Cardiac septum (tissue), 1 donor: ENCODE measurements around the gene PGGHG. TPM values are rescaled to one million over a fixed set of nuclear protein-coding genes. Genes with fewer than 3 reads are reported as not detected.
"Not testable (repeated sequence)": the region's sequence is repeated elsewhere in the genome, so short reads cannot be mapped to it uniquely, and the experiment has no call there.

Source experiments
- DNase-seq: peaks from one replicate; pipeline ENCODE4 v3.0.0-alpha.2; 2020; ENCODE audit warnings: low spot score
- intact Hi-C: fragments of 100-400 bp; cut with DNase I; formaldehyde crosslinking; loops from one replicate; pipeline ENCODE4 v1.14.0; 2022
- total RNA-seq: library from RNA; stranded (reverse); fragmentation: NEBNext Ultra II Directional; extraction: Animal tissue kit (Norgen Biotek cat#: 25700); gene quantifications from one replicate; pipeline ENCODE4 v1.2.1, GENCODE V29; 2021
- donor health status: DM: no; HTN: no; CAD: no.

The PGGHG gene
- total RNA-seq, 1 donor from 2014 or later = 11.0 TPM

DNA sequence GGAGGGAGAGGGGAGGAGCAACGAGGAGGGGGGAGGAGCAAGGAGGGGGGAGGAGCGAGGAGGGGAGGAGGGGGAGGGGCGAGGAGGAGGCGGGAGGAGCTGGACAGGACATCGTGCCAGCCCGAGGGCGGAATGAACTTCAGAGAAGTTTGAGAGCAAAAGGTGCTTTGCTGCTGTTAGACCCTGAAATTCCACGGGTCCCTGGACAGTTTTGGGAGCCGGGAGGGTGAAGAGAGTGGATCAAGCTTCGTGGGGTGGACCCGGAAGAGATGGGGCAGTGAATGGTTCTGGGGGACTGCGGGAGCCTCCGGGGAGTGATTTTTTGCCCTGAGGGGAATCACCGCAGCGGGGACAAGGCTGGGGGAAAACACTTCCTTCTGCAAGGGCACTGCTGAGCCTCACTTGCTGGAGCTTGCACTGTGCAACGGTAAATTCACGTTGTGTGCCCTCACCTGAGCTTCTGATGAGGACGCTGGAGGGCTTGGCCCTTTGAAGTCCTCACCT is 21.4 kb upstream of the PGGHG start:
- intact Hi-C loops = no loop called here
- no peak for DNase-seq

DNA sequence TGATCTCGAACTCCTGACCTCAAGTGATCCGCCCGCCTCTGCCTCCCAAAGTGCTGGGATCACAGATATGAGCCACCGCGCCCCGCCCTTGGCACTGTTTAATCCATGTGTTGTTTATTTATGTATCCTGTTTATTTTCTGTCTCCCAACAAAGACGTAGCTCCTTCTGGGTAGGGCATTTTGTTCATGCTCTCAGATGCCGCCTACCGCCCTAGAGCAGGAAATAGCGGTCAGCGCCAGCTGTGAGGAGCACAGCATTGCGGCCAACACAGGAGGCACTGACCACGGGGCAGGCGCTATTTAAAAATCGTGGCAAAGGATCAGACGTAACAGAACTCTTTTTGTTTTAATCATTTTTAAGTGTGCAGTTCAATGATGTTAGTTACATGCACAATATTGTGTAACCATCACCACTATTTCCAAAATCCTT is 20.2 kb upstream of the PGGHG start:
- intact Hi-C loops, DNase-seq: not testable (repeated sequence)

DNA sequence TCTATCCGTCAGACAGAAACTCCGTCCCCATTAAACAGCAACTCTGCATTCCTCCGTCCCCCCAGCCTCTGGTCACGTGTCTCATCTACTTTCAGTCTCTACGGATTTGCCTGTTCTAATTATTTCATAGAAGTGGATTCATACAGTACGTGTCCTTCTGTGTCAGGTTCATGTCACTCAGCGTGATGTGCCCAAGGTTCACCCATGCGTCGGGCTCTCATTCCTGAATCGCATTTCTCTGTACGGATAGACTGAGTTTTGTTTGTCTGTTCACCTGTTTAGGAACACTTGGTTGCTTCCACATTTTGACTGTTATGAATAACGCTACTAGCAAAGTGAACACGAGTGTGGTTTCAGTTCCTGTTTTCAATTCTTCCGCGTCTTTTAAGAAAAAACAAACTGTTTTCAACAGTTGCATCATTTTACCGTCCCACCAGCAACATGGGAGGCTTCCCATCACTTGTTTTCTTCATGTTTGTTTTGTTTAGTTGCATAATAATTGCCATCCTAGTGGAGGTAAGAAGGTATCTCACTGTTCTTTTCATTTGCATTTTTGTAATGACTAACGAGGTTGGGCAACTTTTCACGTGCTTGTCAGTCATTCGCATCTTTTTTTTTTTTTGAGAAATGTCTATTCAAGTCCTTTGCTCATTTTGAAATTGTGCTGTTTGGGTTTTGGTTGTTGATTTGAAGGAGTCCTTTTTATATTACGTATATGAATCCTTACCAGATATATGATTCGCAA is 19.6 kb upstream of the PGGHG start:
- intact Hi-C loops = no loop called here
- no peak for DNase-seq

DNA sequence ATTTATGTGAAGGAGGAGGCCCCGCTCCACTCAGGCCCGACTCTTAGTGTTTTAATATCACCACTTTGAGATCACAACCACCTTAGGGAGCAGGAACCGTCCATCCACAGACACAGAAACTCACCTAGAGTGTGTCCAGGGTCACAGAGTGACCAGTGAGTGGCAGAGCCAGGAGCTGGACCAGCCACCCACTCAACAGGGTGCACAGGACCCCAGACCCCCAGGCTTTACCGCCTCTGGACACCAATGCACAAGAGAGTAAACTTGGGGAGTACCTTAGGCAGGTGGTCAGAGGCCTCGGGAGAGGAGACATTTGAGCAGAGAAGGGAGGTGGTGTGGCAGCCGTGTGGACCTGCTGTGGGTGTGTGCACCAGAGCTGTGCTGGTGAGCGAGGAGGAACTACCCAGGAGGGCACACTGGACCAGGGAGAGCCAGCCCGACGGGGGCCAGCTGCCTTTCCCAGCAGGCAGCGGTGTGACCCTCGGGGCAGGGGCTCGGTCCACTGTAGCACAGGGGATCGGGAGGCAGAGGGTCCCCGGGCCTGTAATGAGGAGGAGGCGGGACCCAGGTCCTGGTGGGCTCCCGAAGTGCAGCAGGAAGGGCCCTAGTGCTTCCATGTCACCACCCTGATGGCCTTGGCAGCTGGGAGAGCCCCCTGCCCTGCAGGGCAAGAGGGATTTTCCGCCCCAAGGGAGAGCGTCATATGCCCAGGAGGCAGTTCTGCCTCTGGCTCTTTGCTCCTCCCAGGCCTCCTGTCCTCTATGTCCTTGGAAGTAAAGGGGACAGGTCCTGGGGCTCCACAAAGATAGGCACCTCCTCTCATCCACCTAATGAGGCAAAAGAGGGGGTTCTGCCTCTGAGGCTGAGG is 18.2 kb upstream of the PGGHG start:
- DNase-seq = no peak
- intact Hi-C loops = no loop called here

GRCh38 chr11:271319-271715 is 17.6 kb upstream of the PGGHG start:
- no peak for DNase-seq
- intact Hi-C loops = no loop called here

DNA sequence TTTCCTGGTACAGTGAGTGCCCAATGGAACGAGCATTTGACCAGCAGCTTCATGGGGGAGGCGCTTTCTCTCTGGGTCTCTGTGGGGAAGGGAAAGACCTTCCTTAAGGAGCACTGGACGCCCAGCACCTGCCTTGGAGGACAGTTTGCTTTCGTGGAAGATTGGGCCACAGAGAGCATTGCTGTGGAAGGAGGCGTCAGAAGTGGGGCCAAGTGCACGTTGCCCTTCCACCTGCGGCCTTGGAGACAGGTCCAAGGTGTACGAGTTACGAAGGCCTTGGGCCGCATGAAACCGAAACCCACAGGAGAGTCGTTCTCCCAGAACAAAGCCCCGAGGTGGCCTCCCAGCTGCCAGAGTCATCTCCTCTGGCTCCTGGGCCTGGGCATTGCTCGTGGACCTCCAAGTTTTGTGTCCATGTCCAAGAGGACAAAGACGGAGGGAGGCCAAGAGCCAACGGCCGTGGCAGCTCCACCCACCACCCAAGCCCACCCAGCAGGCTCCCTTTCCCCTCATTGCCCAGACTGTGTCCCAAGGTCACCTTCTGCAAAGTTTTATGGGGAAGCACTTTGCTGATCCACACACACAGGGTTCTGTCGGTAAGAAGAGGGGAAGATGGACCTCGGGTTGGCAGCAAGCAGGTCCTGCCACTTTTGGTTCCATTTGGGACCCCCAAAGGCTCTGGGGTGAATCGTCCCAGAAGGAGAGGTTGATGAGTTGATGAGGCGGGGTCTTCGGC is 16.6 kb upstream of the PGGHG start:
- DNase-seq = no peak
- intact Hi-C loops = no loop called here

- DNase-seq = no peak
- intact Hi-C loops = no loop called here
Measured at GRCh38 chr11:272931-273198, 16.1 kb upstream of the PGGHG start.

- intact Hi-C loops = no loop called here
Measured at GRCh38 chr11:276219-276618, 12.7 kb upstream of the PGGHG start.

DNA sequence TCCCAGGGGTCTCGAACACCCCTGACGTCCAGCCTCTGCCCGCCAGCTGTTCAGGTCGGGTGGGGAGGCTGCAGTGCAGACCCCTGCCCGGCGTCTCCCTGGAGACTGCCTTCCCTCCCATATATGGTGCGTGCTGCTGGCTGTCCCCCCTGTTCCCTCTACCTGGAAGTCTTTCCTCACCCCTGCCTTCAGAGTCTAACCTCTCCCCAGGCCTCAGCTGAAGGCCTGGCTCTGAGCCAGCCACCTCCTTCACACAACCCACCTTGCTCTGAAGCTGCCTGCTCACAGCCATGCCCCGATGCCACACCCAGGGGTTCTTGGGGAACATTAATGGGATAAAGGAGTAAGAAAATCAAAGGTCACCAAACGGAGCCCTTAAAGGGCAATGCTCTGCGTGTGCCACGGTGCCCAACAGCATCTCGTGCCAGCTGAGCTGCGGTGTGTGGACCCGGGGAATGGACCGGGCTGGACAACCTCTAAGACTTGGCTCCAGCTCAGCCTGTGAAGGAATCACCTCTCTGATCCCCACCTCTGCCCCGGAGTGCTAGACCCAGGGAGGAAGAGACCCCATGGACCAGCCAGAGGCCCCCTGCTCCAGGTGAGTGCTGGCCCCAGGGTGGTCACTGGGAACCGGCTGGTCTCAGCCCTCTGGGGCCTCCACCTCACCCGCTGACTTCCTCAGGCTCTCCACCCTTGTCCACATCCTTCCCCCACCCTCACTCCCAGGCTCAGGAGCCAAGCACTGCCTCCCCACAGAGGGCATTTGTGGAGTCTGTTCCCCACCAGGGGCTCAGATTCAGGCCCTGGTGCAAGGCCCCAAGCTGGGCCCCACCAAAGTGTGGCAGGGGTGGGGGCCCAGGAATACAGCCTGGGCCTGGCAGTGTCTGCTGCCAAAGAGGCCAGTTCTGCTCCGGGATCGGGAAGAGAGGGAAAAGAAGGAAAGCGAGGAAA is 10.7 kb upstream of the PGGHG start, which contains the start of gene NLRP6:
Gene NLRP6 (plus strand): TSS at position 407 of the 951 bp plus-strand sequence. CDS start 163 bp downstream, at position 570.
- intact Hi-C loops = no loop called here
- no peak for DNase-seq

More at GRCh38 chr11:276219-276618, 12.7 kb upstream of the PGGHG start:
- no peak for DNase-seq

DNA sequence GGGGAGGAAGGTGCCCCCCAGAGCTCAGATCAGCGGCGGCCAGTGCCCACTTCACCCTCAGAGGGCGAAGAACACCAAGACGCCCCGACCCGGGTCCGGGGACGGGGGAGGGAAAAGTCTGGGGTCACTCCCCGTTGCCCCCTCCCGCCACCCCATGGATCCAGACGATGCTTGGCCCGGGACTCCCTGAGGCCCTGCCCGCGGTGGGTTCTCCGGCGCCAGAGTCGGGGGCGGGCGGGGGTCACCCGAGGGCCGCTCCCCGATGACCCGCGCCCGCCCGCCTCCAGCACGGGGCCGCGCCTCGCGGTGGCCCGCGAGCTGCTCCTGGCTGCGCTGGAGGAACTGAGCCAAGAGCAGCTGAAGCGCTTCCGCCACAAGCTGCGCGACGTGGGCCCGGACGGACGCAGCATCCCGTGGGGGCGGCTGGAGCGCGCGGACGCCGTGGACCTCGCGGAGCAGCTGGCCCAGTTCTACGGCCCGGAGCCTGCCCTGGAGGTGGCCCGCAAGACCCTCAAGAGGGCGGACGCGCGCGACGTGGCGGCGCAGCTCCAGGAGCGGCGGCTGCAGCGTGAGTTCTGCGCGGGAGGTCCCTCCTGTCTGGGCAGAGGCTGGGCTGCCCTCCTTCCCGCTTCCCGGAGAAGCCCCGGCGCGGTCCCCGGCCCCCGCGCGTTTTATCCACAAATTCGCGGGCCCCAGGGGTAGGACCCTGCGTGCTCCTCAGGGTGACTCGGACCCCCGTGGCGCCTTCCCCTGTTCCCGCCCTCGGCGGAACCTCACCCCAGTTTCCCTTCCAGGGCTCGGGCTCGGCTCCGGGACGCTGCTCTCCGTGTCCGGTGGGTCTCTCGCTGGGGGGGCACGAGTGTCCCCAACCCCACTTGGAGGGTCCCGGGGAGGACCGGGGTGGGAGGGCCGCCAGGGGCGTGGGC is 9.6 kb upstream of the PGGHG start:
- intact Hi-C loops = no loop called here
- no peak for DNase-seq

- intact Hi-C loops = no loop called here
- DNase-seq = no peak
Measured at GRCh38 chr11:279966-280705, 8.8 kb upstream of the PGGHG start.

GRCh38 chr11:280706-281485 is 8.0 kb upstream of the PGGHG start:
- intact Hi-C loops = no loop called here
- DNase-seq = no peak

DNA sequence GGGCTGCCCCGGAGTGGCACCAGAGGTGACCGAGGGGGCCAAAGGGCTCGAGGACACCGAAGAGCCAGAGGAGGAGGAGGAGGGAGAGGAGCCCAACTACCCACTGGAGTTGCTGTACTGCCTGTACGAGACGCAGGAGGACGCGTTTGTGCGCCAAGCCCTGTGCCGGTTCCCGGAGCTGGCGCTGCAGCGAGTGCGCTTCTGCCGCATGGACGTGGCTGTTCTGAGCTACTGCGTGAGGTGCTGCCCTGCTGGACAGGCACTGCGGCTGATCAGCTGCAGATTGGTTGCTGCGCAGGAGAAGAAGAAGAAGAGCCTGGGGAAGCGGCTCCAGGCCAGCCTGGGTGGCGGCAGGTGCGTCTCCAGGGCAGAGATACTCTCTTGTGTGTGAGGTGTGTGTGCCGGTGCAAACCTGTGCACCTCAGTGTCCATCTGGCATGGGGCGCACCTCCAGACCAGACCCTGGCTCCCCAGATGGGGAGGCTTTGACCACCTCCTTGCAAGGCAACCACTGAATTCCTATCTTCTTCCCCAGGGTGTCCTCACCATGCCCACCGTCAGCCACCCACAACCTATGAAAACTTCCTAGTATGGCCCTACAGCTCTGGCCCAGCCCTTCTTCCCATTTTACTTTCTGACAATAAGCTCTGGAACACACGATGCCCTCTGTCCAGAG is 7.3 kb upstream of the PGGHG start:
- DNase-seq = no peak
- intact Hi-C loops = no loop called here

DNA sequence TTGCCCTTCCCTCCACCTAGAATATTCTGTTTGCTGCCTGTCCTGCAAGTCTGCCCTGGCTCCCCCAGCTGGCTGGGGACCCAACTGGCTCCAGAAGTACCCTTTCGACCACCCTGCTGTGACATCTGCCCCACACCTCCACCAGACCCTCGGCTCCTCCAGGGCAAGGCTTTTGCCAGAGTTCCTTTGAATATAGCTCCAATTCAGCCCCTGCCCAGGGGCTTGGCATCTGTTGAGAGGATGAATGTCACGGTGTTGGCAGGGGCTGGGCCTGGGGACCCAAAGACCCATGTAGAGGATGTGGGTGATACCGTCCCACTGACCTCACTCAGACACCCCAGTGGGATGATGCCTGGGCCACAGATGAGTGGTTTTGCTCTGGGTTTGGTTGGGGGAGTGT is 6.8 kb upstream of the PGGHG start:
- DNase-seq = no peak
- intact Hi-C loops = no loop called here

- intact Hi-C loops = no loop called here
- DNase-seq = no peak
Measured at GRCh38 chr11:282630-283360, 6.1 kb upstream of the PGGHG start.
